Esophagus squamous epithelium (tissue), 4 donors: Measurements from ENCODE around the gene ADAMTS9.

Experiments
- POLR2A ChIP-seq, 4 donors: fragments of 450-650 bp; IDR thresholded peaks; one replicate each; pipeline ENCODE4 v1.6.1; 2017; ENCODE audit warnings: antibody characterized with exemption in 4 of 4, mild to moderate bottlenecking in 4 of 4, moderate library complexity in 3 of 4
- TF ChIP-seq, protein P1 (sequence below), 6 experiments: fragments of 450-650 bp in 4 of 6; fragments of 200-600 bp in 2 of 6; sonication (generic) in 2 of 6; IDR thresholded peaks; one replicate each; pipeline ENCODE4 v1.5.1; 2016 to 2019; ENCODE audit warnings: antibody characterized with exemption in 6 of 6, mild to moderate bottlenecking in 4 of 6, moderate library complexity in 4 of 6

GRCh38 chr3:64568895-64569517 is 118.8 kb downstream of the ADAMTS9 start:
- TF ChIP-seq, protein P1, sequence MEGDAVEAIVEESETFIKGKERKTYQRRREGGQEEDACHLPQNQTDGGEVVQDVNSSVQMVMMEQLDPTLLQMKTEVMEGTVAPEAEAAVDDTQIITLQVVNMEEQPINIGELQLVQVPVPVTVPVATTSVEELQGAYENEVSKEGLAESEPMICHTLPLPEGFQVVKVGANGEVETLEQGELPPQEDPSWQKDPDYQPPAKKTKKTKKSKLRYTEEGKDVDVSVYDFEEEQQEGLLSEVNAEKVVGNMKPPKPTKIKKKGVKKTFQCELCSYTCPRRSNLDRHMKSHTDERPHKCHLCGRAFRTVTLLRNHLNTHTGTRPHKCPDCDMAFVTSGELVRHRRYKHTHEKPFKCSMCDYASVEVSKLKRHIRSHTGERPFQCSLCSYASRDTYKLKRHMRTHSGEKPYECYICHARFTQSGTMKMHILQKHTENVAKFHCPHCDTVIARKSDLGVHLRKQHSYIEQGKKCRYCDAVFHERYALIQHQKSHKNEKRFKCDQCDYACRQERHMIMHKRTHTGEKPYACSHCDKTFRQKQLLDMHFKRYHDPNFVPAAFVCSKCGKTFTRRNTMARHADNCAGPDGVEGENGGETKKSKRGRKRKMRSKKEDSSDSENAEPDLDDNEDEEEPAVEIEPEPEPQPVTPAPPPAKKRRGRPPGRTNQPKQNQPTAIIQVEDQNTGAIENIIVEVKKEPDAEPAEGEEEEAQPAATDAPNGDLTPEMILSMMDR (IDR thresholded peaks at IDR 0.05), result no peak
- no peak for TF ChIP-seq POLR2A (IDR thresholded peaks at IDR 0.05)
